Measurements from ENCODE around the gene C1QTNF4. TPM values are rescaled to one million over a fixed set of nuclear protein-coding genes. Genes with fewer than 3 reads are reported as not detected.
A peak's percentile ranks its signal among the peaks of the same experiment; 100 is the strongest.

The C1QTNF4 gene
- total RNA-seq, 2 donors from 2014 or later = 0.37 to 0.47 TPM

- DNase-seq = no peak
- no peak for ATAC-seq
- intact Hi-C loops (cut with DNase I) = no loop called here
Observed at GRCh38 chr11:47599902-47600301, 5.7 kb upstream of the C1QTNF4 start.

- DNase-seq (no peak), ATAC-seq (no peak)
- intact Hi-C loops (cut with DNase I) = no loop called here
Observed at GRCh38 chr11:47595967-47596366, 1.8 kb upstream of the C1QTNF4 start.

GRCh38 chr11:47595029-47595428 is 818 bp upstream of the C1QTNF4 start:
- DNase-seq = peak; percentile 34
- intact Hi-C loops (cut with DNase I) = no loop called here
- peak; percentile 80 to 86 for ATAC-seq

GRCh38 chr11:47593492-47593933 is 698 bp downstream of the C1QTNF4 start:
- ATAC-seq (no peak), DNase-seq (no peak)
- intact Hi-C loops (cut with DNase I) = no loop called here

- ATAC-seq (no peak), DNase-seq (no peak)
- intact Hi-C loops (cut with DNase I) = no loop called here
Observed at GRCh38 chr11:47592970-47593369, 1.2 kb downstream of the C1QTNF4 start.

- DNase-seq = no peak
- intact Hi-C loops (cut with DNase I) = no loop called here
- ATAC-seq = no peak
Observed at GRCh38 chr11:47592251-47592650, 2.0 kb downstream of the C1QTNF4 start.

GRCh38 chr11:47591764-47592163 is 2.4 kb downstream of the C1QTNF4 start:
- no peak for DNase-seq

GRCh38 chr11:47589977-47590861 is 4.0 kb downstream of the C1QTNF4 start:
- intact Hi-C loops (cut with DNase I) = no loop called here
- ATAC-seq (peak in 1 of 2 donors; percentile 16), DNase-seq (no peak)

More at GRCh38 chr11:47591764-47592163, 2.4 kb downstream of the C1QTNF4 start:
- no peak for ATAC-seq
- intact Hi-C loops (cut with DNase I) = no loop called here

GRCh38 chr11:47589584-47589976 is 4.6 kb downstream of the C1QTNF4 start:
- intact Hi-C loops (cut with DNase I) = no loop called here
- ATAC-seq = peak in 1 of 2 donors; percentile 5
- DNase-seq = no peak

- intact Hi-C loops (cut with DNase I) = no loop called here
- DNase-seq = no peak
- no peak for ATAC-seq
Observed at GRCh38 chr11:47589118-47589517, 5.1 kb downstream of the C1QTNF4 start.

GRCh38 chr11:47587723-47588326 is 6.4 kb downstream of the C1QTNF4 start:
- DNase-seq (peak; percentile 47), ATAC-seq (peak; percentile 52 to 54)
- intact Hi-C loops (cut with DNase I) = no loop called here

GRCh38 chr11:47587039-47587716 is 7.0 kb downstream of the C1QTNF4 start:
- DNase-seq (no peak), ATAC-seq (no peak)
- intact Hi-C loops (cut with DNase I) = no loop called here

GRCh38 chr11:47586098-47586855 is 7.9 kb downstream of the C1QTNF4 start, which contains the start of gene FAM180B:
FAM180B (plus strand) TSS chr11:47586678; CDS start chr11:47586769, 91 bp downstream.
- intact Hi-C loops (cut with DNase I) = no loop called here
- ATAC-seq = peak in 1 of 2 donors; percentile 17
- DNase-seq = no peak

GRCh38 chr11:47583844-47584243 is 10.4 kb downstream of the C1QTNF4 start:
- DNase-seq (no peak), ATAC-seq (no peak)
- intact Hi-C loops (cut with DNase I) = no loop called here

- ATAC-seq (peak; percentile 96), DNase-seq (peak; percentile 90)
- intact Hi-C loops (cut with DNase I) = no loop called here
Observed at GRCh38 chr11:47578524-47579494, 15.4 kb downstream of the C1QTNF4 start, which contains the start of the genes KBTBD4 and NDUFS3. KBTBD4 (minus strand) TSS chr11:47578970; CDS start chr11:47578951, 19 bp downstream. NDUFS3 (plus strand) TSS chr11:47579074; CDS start chr11:47579092, 18 bp downstream.

- no peak for ATAC-seq
- DNase-seq = no peak
- intact Hi-C loops (cut with DNase I) = no loop called here
Observed at GRCh38 chr11:47577460-47578041, 16.7 kb downstream of the C1QTNF4 start.

GRCh38 chr11:47573321-47573720 is 20.9 kb downstream of the C1QTNF4 start:
- no peak for DNase-seq
- ATAC-seq = peak; percentile 90
- intact Hi-C loops (cut with DNase I) = no loop called here

All from left cardiac atrium (tissue), 4 donors.